Measurements from ENCODE around the gene SLC38A7.

The SLC38A7 gene

DNA sequence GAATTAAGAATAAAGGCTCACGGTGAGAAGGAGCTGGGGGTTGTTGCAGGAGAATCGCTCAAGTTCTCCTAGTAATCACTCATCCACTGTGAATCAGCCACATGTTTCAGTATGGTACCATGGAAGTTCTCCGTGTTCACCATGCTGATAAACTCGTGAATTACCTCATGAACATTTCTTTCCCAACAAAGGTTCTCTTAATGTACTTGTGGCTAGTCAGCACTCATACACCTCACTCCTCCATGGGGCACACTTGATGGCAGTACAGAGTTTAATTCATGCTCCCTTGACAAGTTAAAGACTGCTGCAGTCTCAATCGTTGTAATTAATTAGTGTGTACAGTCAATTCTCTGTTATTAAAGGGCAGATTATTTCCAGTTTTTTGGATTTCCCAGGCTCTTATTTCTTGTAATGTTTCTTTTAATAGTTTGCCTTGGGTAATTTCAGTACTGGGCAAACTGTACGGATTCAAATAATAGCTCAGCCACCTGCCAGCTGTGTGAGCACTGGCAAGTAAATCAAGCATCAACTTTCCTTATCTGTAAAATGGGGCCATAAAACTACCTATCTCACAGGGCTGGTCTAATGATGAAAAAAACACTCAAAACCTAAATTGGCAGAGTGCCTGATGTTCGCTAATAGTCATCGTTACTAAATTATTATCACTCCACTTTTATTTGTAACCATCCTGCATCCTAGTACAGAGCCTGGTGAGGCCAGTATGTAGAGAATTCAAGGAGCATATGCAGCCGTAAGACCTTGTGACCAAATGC is 43.4 kb upstream of the SLC38A7 start:
- no peak for DNase-seq (ENCODE audit: low read depth)
- TF ChIP-seq, protein P1, sequence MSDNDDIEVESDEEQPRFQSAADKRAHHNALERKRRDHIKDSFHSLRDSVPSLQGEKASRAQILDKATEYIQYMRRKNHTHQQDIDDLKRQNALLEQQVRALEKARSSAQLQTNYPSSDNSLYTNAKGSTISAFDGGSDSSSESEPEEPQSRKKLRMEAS (IDR thresholded peaks at IDR 0.05; ENCODE audit: low read depth, low read length): no peak
- TF ChIP-seq POLR2A (IDR thresholded peaks at IDR 0.05; ENCODE audit: extremely low read depth, insufficient read length) (no peak), MYC (IDR thresholded peaks at IDR 0.05; ENCODE audit: low read depth, low read length) (no peak)
- TF ChIP-seq, protein P2, sequence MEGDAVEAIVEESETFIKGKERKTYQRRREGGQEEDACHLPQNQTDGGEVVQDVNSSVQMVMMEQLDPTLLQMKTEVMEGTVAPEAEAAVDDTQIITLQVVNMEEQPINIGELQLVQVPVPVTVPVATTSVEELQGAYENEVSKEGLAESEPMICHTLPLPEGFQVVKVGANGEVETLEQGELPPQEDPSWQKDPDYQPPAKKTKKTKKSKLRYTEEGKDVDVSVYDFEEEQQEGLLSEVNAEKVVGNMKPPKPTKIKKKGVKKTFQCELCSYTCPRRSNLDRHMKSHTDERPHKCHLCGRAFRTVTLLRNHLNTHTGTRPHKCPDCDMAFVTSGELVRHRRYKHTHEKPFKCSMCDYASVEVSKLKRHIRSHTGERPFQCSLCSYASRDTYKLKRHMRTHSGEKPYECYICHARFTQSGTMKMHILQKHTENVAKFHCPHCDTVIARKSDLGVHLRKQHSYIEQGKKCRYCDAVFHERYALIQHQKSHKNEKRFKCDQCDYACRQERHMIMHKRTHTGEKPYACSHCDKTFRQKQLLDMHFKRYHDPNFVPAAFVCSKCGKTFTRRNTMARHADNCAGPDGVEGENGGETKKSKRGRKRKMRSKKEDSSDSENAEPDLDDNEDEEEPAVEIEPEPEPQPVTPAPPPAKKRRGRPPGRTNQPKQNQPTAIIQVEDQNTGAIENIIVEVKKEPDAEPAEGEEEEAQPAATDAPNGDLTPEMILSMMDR (IDR thresholded peaks at IDR 0.05; ENCODE audit: low read depth, low read length): no peak
- H3K4me3 ChIP-seq (ENCODE audit: low read depth, low read length): no peak overlapping the region

DNA sequence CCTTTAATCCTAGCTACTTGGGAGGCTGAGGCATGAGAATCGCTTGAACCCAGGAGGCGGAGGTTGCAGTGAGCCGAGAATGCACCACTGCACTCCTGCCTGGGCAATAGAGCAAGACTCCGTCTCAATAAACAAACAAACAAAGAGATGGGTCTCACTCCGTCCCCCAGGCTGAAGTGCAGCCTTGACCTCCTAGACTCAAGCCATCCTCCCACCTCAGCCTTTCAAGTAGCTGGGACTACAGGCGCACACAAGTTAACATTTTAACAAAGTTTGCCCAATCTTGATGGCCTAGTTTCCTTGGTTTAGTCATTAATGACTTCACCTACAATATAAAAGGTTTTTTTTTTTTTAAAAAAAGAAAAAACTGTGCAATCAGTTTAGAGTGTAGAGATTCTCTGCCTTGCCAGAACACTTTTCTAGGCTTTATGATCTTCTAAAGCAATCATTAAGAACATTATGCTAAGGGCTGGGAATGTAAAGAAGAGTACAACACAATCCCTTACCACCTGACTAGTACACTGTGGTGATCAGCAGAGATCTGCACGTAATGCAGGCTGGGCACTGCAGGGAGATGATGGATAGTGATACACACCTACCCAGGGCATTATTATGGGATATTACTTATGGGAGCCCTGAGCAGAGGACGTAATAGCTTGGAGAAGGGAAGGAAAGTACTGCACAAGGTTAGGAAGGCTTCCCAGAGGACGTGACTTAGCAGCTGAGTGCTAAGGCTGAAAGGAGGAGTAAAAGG is 42.6 kb upstream of the SLC38A7 start:
- no peak overlapping the region for H3K4me3 ChIP-seq (ENCODE audit: low read depth, low read length)
- TF ChIP-seq, protein P2 (IDR thresholded peaks at IDR 0.05; ENCODE audit: low read depth, low read length): no peak
- no peak for DNase-seq (ENCODE audit: low read depth)

DNA sequence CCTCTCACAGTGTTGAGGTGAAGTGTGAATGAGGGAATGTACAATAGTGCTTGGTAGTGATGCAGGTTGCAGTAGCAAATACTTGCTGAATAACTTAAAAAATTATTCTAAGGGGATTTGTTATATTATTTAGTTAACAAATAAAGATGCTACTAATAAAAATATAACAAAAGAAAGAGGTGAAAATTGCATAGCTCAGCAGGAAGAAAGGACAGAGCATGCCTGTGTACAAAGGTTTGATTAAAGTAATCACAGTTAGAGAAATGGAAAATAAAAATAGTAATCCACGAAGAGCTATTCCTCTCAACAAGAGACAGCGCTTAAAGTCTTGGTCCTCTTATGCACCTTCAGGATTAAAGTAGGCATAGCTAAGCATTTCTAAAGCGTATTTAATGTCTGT is 38.5 kb upstream of the SLC38A7 start:
- TF ChIP-seq POLR2A (IDR thresholded peaks at IDR 0.05; ENCODE audit: extremely low read depth, insufficient read length): no peak
- TF ChIP-seq, protein P2 (IDR thresholded peaks at IDR 0.05; ENCODE audit: low read depth, low read length): no peak
- TF ChIP-seq, protein P1 (IDR thresholded peaks at IDR 0.05; ENCODE audit: low read depth, low read length): no peak
- no peak for TF ChIP-seq MYC (IDR thresholded peaks at IDR 0.05; ENCODE audit: low read depth, low read length)
- DNase-seq (ENCODE audit: low read depth): no peak
- no peak overlapping the region for H3K4me3 ChIP-seq (ENCODE audit: low read depth, low read length)

DNA sequence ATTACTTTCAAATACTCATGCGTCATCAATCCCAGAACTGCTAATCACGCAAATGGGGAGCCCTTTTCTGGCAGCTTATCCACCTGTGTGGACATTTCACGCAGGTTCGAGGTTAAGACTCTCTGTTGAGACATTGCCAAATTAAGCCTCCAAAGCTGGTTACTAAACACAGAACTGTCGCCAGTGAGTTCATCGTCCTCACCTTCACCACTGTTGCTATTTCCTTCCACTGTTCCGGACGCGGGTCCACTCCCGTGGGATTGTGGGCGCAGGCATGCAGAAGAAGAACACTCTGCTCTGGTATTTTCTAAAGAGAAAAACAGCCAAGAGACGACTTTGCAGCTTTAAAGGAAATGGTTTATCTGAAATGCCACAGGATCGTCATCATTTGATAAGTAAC is 33.4 kb upstream of the SLC38A7 start:
- no peak for TF ChIP-seq POLR2A (IDR thresholded peaks at IDR 0.05; ENCODE audit: extremely low read depth, insufficient read length)
- TF ChIP-seq, protein P2 (IDR thresholded peaks at IDR 0.05; ENCODE audit: low read depth, low read length): no peak
- no peak for TF ChIP-seq MYC (IDR thresholded peaks at IDR 0.05; ENCODE audit: low read depth, low read length)
- TF ChIP-seq, protein P1 (IDR thresholded peaks at IDR 0.05; ENCODE audit: low read depth, low read length): no peak
- no peak overlapping the region for H3K4me3 ChIP-seq (ENCODE audit: low read depth, low read length)
- DNase-seq (ENCODE audit: low read depth): no peak

DNA sequence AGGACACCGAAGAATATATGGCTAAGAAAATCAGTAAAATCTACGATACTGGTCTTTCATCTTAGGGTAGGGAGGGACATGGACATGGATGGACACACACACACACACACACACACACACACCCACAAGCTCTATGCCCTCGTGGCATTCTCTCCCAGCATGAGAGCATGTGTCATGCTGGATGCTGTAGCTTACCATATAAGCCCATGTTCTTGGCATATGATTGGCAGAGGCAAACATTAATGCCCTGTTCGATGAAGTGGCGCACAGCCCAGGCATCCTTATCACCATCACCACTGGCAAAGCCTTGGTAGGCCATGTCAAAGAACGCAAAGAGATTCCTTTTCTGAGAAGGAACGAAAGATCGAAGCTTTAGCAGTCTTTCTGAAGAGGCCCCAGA is 31.9 kb upstream of the SLC38A7 start:
- no peak for TF ChIP-seq POLR2A (IDR thresholded peaks at IDR 0.05; ENCODE audit: extremely low read depth, insufficient read length)
- no peak for DNase-seq (ENCODE audit: low read depth)
- H3K4me3 ChIP-seq (ENCODE audit: low read depth, low read length): no peak overlapping the region

DNA sequence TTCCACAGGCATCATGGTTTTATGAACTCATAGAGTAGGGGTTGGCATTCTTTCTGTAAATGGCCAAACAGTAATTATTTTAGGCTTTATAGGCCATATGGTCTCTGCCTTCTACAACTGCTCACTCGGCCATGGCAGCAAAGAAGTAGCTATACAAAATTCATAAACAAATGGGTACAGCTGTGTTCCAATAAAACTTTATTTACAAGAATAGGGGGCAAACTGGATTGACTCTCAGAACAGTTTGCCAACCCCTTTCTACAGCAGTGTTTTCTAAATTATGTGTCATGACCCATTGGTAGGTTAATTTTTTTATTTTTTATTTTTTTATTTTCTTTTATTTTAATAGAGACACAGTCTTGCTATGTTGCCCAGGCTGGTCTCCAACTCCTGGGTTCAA is 29.2 kb upstream of the SLC38A7 start:
- H3K4me3 ChIP-seq (ENCODE audit: low read depth, low read length): no peak overlapping the region
- no peak for DNase-seq (ENCODE audit: low read depth)
- TF ChIP-seq POLR2A (IDR thresholded peaks at IDR 0.05; ENCODE audit: extremely low read depth, insufficient read length) (no peak), MYC (IDR thresholded peaks at IDR 0.05; ENCODE audit: low read depth, low read length) (no peak)
- TF ChIP-seq, protein P1 (IDR thresholded peaks at IDR 0.05; ENCODE audit: low read depth, low read length): no peak
- TF ChIP-seq, protein P2 (IDR thresholded peaks at IDR 0.05; ENCODE audit: low read depth, low read length): no peak
